CD4-positive, alpha-beta T cell treated with Interleukin-6 for 4 hours (primary cell): ENCODE measurements around the gene MIGA1.
"Not testable (repeated sequence)": the region's sequence is repeated elsewhere in the genome, so short reads cannot be mapped to it uniquely, and the experiment has no call there.

ENCODE experiments used
- DNase-seq: peaks from one replicate; pipeline ENCODE4 v3.0.0-alpha.2; 2020; ENCODE audit warnings: mixed read lengths

Gene MIGA1

GRCh38 chr1:77797991-77798390, 18.5 kb downstream of the MIGA1 start:
- no peak for DNase-seq

- no peak for DNase-seq
These were observed 22.6 kb downstream of the MIGA1 start for GRCh38 chr1:77802026-77802425.

- no peak for DNase-seq
These were observed 23.9 kb downstream of the MIGA1 start for GRCh38 chr1:77803371-77803770.

GRCh38 chr1:77809787-77810462, 30.5 kb downstream of the MIGA1 start:
- DNase-seq: not testable (repeated sequence)

- not testable (repeated sequence) for DNase-seq
These were observed 32.1 kb downstream of the MIGA1 start for GRCh38 chr1:77811589-77811988.

GRCh38 chr1:77817368-77818209, 38.1 kb downstream of the MIGA1 start:
- DNase-seq: no peak

- DNase-seq: no peak
These were observed 40.7 kb downstream of the MIGA1 start for GRCh38 chr1:77820121-77820520.

- no peak for DNase-seq
These were observed 44.6 kb downstream of the MIGA1 start for GRCh38 chr1:77824079-77824478.

- DNase-seq: no peak
These were observed 45.2 kb downstream of the MIGA1 start for GRCh38 chr1:77824694-77825093.

GRCh38 chr1:77825131-77825709, 45.8 kb downstream of the MIGA1 start:
- no peak for DNase-seq

GRCh38 chr1:77826851-77827250, 47.4 kb downstream of the MIGA1 start:
- not testable (repeated sequence) for DNase-seq

GRCh38 chr1:77828098-77828497, 48.6 kb downstream of the MIGA1 start:
- DNase-seq: no peak

- DNase-seq: no peak
These were observed 50.4 kb downstream of the MIGA1 start for GRCh38 chr1:77829851-77830250.

GRCh38 chr1:77830946-77831345, 51.5 kb downstream of the MIGA1 start:
- DNase-seq: no peak

GRCh38 chr1:77831566-77831965, 52.1 kb downstream of the MIGA1 start:
- no peak for DNase-seq

GRCh38 chr1:77831976-77832711, 52.7 kb downstream of the MIGA1 start:
- DNase-seq: no peak

- DNase-seq: no peak
These were observed 53.5 kb downstream of the MIGA1 start for GRCh38 chr1:77832901-77833300.

- no peak for DNase-seq
These were observed 54.2 kb downstream of the MIGA1 start for GRCh38 chr1:77833521-77834100.

GRCh38 chr1:77834771-77835334, 55.4 kb downstream of the MIGA1 start:
- no peak for DNase-seq

- DNase-seq: no peak
These were observed 62.1 kb downstream of the MIGA1 start for GRCh38 chr1:77841574-77841973.

- DNase-seq: no peak
These were observed 66.5 kb downstream of the MIGA1 start for GRCh38 chr1:77845951-77846350.

- DNase-seq: no peak
These were observed 67.5 kb downstream of the MIGA1 start for GRCh38 chr1:77846966-77847365.
